CD4-positive, alpha-beta T cell (primary cell): ENCODE results near the gene LAMA3. TPM values are rescaled to one million over a fixed set of nuclear protein-coding genes. Genes with fewer than 3 reads are reported as not detected.

Experiments used
- ATAC-seq: fragments of 200-7000 bp; cut with Tn5 transposase; one replicate; pipeline ENCODE4 v1.10.0; 2022; ENCODE audit warnings: mild to moderate bottlenecking; ENCODE audit not compliant: poor library complexity
- CTCF ChIA-PET: fragments of 350-600 bp; sonication (Branson Sonifier 250); formaldehyde crosslinking; loops from one replicate; lab custom pipeline; 2021; ENCODE audit warnings: antibody characterized with exemption, inconsistent platforms; lab: Charles Lee
- POLR2A ChIA-PET: fragments of 350-600 bp; sonication (Branson Sonifier 250); formaldehyde crosslinking; loops from one replicate; lab custom pipeline; 2021; ENCODE audit warnings: antibody characterized with exemption, inconsistent platforms; lab: Charles Lee
- DNase-seq, 14 experiments: peaks; one replicate each; pipeline ENCODE4 v3.0.0-alpha.2; 2013 to 2020; ENCODE audit warnings: mixed read lengths in 2 of 14
- H3K27ac ChIP-seq, 2 donors: one replicate each; pipeline versions ENCODE4 v1.5.1 to v1.7.0; 2013; ENCODE audit warnings: low read length in 2 of 2, low read depth in 1 of 2, mild to moderate bottlenecking in 1 of 2
- H3K27me3 ChIP-seq, 2 experiments: 1 replicate in 1 of 2; 2 replicates in 1 of 2; pipeline versions ENCODE4 v1.6.1 to v1.7.0; 2013; ENCODE audit warnings: low read length in 2 of 2, control low read depth in 1 of 2, mild to moderate bottlenecking in 1 of 2, moderate library complexity in 1 of 2; ENCODE audit not compliant: insufficient read depth in 2 of 2, control insufficient read depth in 1 of 2
- H3K36me3 ChIP-seq: one replicate; pipeline ENCODE4 v1.6.1; 2013; ENCODE audit warnings: low read length, control low read depth; ENCODE audit not compliant: insufficient read depth
- H3K4me1 ChIP-seq: one replicate; pipeline ENCODE4 v1.6.1; 2013; ENCODE audit warnings: low read length, control low read depth; ENCODE audit not compliant: insufficient read depth
- H3K4me3 ChIP-seq: one replicate; pipeline ENCODE4 v1.5.1; 2013; ENCODE audit warnings: mild to moderate bottlenecking, low read length, moderate library complexity
- H3K9me3 ChIP-seq, 2 experiments: 1 replicate in 1 of 2; 2 replicates in 1 of 2; pipeline versions ENCODE4 v1.6.1 to v1.7.0; 2013; ENCODE audit warnings: low read length in 2 of 2, mild to moderate bottlenecking in 2 of 2, control low read depth in 1 of 2, moderate library complexity in 1 of 2; ENCODE audit not compliant: control insufficient read depth in 1 of 2, insufficient read depth in 1 of 2
- H3K27ac Mint-ChIP-seq: one replicate; pipeline ENCODE4 v1.8.0; 2020; ENCODE audit warnings: mixed read lengths
- H3K27me3 Mint-ChIP-seq: one replicate; pipeline ENCODE4 v1.8.0; 2021; ENCODE audit warnings: mixed read lengths
- H3K36me3 Mint-ChIP-seq: one replicate; pipeline ENCODE4 v1.8.0; 2021; ENCODE audit warnings: low read depth, mixed read lengths
- H3K4me1 Mint-ChIP-seq: one replicate; pipeline ENCODE4 v1.8.0; 2021; ENCODE audit warnings: low read depth, mixed read lengths
- H3K4me3 Mint-ChIP-seq: one replicate; pipeline ENCODE4 v1.8.0; 2020; ENCODE audit warnings: mild to moderate bottlenecking, mixed read lengths
- H3K9me3 Mint-ChIP-seq: one replicate; pipeline ENCODE4 v1.8.0; 2020; ENCODE audit warnings: mixed read lengths
- intact Hi-C, 2 experiments: fragments of 100-400 bp; cut with DNase I in 1 of 2; cut with micrococcal nuclease in 1 of 2; formaldehyde crosslinking; loops; one replicate each; pipeline versions ENCODE4 v1.15.1 to v1.9.0; 2023 to 2025; cut with DNase I, micrococcal nuclease
- total RNA-seq, 174 experiments: library from RNA in 2 of 174; stranded (reverse) in 2 of 174; gene quantifications; one replicate each; pipeline ENCODE4 v1.2.3 and lab custom pipeline; 2021 to 2026
- TF ChIP-seq, protein P1 (sequence below): fragments of 200-600 bp; IDR thresholded peaks from one replicate; pipeline ENCODE4 v1.8.0; 2022; ENCODE audit warnings: antibody characterized with exemption, mild to moderate bottlenecking

Gene LAMA3
- total RNA-seq, 2 experiments from 2014 or later = 0.19 TPM; not detected in 1

DNA sequence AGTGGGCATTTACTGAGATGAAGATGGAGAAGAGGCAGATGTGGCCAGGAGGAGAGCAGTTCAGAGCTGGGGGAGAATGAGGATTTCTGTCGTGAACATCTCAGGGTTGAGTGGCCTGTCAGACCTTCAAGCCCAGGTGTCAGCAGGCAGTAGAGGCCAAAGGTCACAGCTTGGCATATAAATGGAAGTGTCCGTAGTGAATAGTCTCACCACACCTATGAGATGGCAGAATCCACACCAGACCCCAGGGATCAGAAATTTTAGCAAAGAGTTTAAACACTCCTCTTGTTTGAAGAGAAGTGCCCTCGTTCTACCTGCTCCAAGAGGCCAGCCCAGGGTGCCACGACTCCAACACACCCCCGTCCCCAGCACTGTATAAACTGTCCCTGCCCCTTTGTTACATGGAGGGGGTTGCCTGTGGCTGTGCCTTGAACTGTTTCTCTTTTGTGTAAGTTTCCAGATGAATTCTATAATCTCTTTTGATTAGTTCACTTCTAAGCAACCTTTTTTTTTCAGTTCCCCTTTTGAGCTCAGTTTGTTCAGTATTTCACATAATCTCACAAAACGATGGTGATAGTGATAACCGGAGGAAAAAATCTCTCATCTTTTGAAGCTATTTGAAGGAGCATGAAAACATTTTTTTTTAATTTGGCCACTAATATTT is 256.3 kb downstream of the LAMA3 start:
- ChIA-PET CTCF (interaction anchor here (1.4 kb wide), 1 partner anchor 27 kb away, joined by 5 read pairs; no protein-coding TSS in a partner anchor), POLR2A (interaction anchor here (1.4 kb wide), 1 partner anchor 69 kb away, joined by 3 read pairs; the partner anchor contains the start of gene TTC39C)
- no peak for ATAC-seq
- Histone ChIP-seq H3K4me3 (no peak overlapping the region), H3K27me3 (no peaks in the 10 kb centered on the region), H3K4me1 (peaks cover 13% of the 10 kb centered on the region), H3K27ac (no peak overlapping the region), H3K36me3 (no peaks in the 10 kb centered on the region), H3K9me3 (no peaks in the 10 kb centered on the region)
- peaks cover 19% of the 10 kb centered on the region for H3K4me1 Mint-ChIP-seq
- H3K27me3 Mint-ChIP-seq = no peaks in the 10 kb centered on the region
- no peaks in the 10 kb centered on the region for H3K9me3 Mint-ChIP-seq
- H3K36me3 Mint-ChIP-seq = no peaks in the 10 kb centered on the region
- H3K27ac Mint-ChIP-seq = no peak overlapping the region
- intact Hi-C loops = no loop called here
- TF ChIP-seq, protein P1, sequence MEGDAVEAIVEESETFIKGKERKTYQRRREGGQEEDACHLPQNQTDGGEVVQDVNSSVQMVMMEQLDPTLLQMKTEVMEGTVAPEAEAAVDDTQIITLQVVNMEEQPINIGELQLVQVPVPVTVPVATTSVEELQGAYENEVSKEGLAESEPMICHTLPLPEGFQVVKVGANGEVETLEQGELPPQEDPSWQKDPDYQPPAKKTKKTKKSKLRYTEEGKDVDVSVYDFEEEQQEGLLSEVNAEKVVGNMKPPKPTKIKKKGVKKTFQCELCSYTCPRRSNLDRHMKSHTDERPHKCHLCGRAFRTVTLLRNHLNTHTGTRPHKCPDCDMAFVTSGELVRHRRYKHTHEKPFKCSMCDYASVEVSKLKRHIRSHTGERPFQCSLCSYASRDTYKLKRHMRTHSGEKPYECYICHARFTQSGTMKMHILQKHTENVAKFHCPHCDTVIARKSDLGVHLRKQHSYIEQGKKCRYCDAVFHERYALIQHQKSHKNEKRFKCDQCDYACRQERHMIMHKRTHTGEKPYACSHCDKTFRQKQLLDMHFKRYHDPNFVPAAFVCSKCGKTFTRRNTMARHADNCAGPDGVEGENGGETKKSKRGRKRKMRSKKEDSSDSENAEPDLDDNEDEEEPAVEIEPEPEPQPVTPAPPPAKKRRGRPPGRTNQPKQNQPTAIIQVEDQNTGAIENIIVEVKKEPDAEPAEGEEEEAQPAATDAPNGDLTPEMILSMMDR = no peak
- no peak overlapping the region for H3K4me3 Mint-ChIP-seq
- DNase-seq = no peak

DNA sequence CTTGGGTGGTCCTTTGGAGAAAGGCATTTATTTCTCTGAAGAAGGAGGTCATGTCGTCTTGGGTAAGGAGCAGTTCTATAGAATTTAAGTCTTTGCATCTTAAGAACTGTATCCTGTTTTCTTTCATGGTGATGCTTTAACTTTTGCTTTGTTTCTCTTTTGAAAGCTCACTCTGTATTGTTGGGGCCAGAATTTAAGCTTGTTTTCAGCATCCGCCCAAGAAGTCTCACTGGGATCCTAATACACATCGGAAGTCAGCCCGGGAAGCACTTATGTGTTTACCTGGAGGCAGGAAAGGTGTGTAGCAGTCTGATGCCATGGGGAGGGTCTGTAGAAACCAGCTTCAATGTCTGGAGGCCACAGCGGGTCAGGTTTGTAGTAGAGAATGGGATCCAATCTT is 260.6 kb downstream of the LAMA3 start:
- Histone ChIP-seq H3K4me3 (no peak overlapping the region), H3K27me3 (no peaks in the 10 kb centered on the region), H3K9me3 (no peaks in the 10 kb centered on the region), H3K4me1 (peaks cover 5% of the 10 kb centered on the region), H3K36me3 (no peaks in the 10 kb centered on the region), H3K27ac (no peak overlapping the region)
- CTCF ChIA-PET = interaction anchor here (0.8 kb wide), 1 partner anchor 19 kb away, joined by 3 read pairs; no protein-coding TSS in a partner anchor
- POLR2A ChIA-PET = interaction anchor here (0.9 to 1.0 kb wide), 2 partner anchors 14 to 16 kb away, joined by 3 read pairs; no protein-coding TSS in a partner anchor
- H3K27me3 Mint-ChIP-seq = no peaks in the 10 kb centered on the region
- no peak for ATAC-seq
- TF ChIP-seq, protein P1 = no peak
- peaks cover 3% of the 10 kb centered on the region for H3K4me1 Mint-ChIP-seq
- H3K4me3 Mint-ChIP-seq = no peak overlapping the region
- no peaks in the 10 kb centered on the region for H3K9me3 Mint-ChIP-seq
- intact Hi-C loops = no loop called here
- DNase-seq = no peak
- H3K36me3 Mint-ChIP-seq = no peaks in the 10 kb centered on the region
- no peak overlapping the region for H3K27ac Mint-ChIP-seq

DNA sequence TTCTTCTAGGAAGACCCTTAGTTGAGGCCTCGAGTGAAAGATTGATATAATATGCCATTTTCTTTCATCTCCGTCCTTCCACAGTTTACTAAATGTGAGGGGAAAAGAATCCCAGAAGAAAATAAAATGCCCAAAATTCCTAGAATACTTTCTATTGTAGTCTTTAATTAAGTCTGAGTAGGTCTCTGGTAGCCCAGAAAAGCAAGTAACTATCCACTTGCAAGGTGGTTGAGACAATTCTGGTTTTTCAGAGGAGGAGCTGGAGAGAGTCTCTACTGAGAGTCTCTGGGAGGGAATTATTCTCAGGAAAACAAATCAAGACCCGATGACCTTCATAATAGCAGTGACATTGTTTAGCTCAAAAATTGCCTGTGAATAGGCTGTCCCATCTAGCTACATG is 261.4 kb downstream of the LAMA3 start:
- H3K36me3 ChIP-seq = no peaks in the 10 kb centered on the region
- H3K9me3 Mint-ChIP-seq = no peaks in the 10 kb centered on the region
- no peak overlapping the region for H3K4me3 Mint-ChIP-seq
- TF ChIP-seq, protein P1 = no peak
- no peak overlapping the region for H3K27ac ChIP-seq
- DNase-seq = no peak
- no peaks in the 10 kb centered on the region for H3K27me3 Mint-ChIP-seq
- ATAC-seq = no peak
- H3K36me3 Mint-ChIP-seq = no peaks in the 10 kb centered on the region
- H3K4me1 Mint-ChIP-seq = no peaks in the 10 kb centered on the region
- no peaks in the 10 kb centered on the region for H3K27me3 ChIP-seq
- intact Hi-C loops = no loop called here
- H3K27ac Mint-ChIP-seq = no peak overlapping the region
- peaks cover 5% of the 10 kb centered on the region for H3K4me1 ChIP-seq
- no peaks in the 10 kb centered on the region for H3K9me3 ChIP-seq
- ChIA-PET POLR2A (no interaction called here), CTCF (no interaction called here)
- H3K4me3 ChIP-seq = no peak overlapping the region
